ENCODE data around the gene CUTC. TPM values are rescaled to one million over a fixed set of nuclear protein-coding genes. Genes with fewer than 3 reads are reported as not detected.

CUTC gene
- total RNA-seq, 1 donor from 2014 or later: 13.0 TPM

DNA sequence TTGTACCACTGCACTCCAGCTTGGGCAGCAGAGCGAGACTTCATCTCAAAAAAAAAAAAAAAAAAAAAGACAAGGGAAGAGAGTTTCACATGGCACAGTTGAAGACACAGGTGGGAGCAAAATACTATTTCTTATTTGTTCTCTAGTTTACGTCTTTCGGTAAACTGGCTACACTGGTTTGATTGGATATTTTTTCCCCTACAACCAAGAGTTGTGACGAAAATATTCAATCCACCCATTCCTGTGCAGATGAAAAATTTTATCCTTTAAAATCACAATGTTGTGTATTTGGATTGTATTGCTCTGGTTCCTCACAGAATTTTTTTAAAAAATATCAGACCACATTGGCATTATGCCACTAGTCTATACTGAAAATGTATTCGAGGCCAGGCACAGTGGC lies 35.9 kb downstream of the CUTC start:
- Mint-ChIP-seq H3K36me3 (ENCODE audit: insufficient read depth) (peaks cover 6% of the 10 kb centered on the region), H3K4me1 (ENCODE audit: low read depth) (no peaks in the 10 kb centered on the region), H3K27me3 (no peaks in the 10 kb centered on the region), H3K27ac (no peak overlapping the region), H3K9me3 (ENCODE audit: low read depth) (peaks cover 3% of the 10 kb centered on the region), H3K4me3 (ENCODE audit: low read depth) (no peak overlapping the region)
- DNase-seq (ENCODE audit: low spot score, unreplicated experiment): no peak
- TF ChIP-seq, protein P1, sequence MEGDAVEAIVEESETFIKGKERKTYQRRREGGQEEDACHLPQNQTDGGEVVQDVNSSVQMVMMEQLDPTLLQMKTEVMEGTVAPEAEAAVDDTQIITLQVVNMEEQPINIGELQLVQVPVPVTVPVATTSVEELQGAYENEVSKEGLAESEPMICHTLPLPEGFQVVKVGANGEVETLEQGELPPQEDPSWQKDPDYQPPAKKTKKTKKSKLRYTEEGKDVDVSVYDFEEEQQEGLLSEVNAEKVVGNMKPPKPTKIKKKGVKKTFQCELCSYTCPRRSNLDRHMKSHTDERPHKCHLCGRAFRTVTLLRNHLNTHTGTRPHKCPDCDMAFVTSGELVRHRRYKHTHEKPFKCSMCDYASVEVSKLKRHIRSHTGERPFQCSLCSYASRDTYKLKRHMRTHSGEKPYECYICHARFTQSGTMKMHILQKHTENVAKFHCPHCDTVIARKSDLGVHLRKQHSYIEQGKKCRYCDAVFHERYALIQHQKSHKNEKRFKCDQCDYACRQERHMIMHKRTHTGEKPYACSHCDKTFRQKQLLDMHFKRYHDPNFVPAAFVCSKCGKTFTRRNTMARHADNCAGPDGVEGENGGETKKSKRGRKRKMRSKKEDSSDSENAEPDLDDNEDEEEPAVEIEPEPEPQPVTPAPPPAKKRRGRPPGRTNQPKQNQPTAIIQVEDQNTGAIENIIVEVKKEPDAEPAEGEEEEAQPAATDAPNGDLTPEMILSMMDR (IDR thresholded peaks at IDR 0.05; ENCODE audit: unreplicated experiment): no peak

- Mint-ChIP-seq H3K9me3 (ENCODE audit: low read depth) (no peaks in the 10 kb centered on the region), H3K4me1 (ENCODE audit: low read depth) (no peaks in the 10 kb centered on the region), H3K36me3 (ENCODE audit: insufficient read depth) (peaks cover 4% of the 10 kb centered on the region), H3K27me3 (no peaks in the 10 kb centered on the region), H3K27ac (no peak overlapping the region), H3K4me3 (ENCODE audit: low read depth) (no peak overlapping the region)
- no peak for DNase-seq (ENCODE audit: low spot score, unreplicated experiment)
- TF ChIP-seq, protein P1 (IDR thresholded peaks at IDR 0.05; ENCODE audit: unreplicated experiment): no peak
Measured at GRCh38 chr10:99768556-99768955, 36.5 kb downstream of the CUTC start.

DNA sequence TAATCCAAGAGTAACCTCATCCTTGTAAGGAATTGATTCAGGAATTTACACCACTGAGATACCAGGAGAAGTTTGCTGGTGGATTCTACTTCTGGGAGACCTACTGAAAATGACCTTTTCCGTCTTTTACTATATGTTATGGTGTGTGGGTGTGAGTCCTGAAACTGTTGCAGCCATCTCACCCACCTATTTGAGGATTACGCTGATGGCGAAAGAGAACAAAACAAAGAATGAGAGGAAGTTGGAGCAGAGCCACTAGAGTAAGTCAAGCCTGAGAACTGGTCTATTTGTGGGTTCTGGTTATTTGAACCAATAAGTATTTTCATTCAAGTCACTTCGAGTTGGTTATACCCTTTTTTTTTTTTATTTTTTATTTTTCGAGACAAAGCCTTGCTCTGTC lies 37.7 kb downstream of the CUTC start:
- Mint-ChIP-seq H3K4me3 (ENCODE audit: low read depth) (no peak overlapping the region), H3K4me1 (ENCODE audit: low read depth) (no peaks in the 10 kb centered on the region), H3K27ac (no peak overlapping the region), H3K36me3 (ENCODE audit: insufficient read depth) (no peaks in the 10 kb centered on the region), H3K27me3 (no peaks in the 10 kb centered on the region), H3K9me3 (ENCODE audit: low read depth) (no peaks in the 10 kb centered on the region)
- TF ChIP-seq, protein P1 (IDR thresholded peaks at IDR 0.05; ENCODE audit: unreplicated experiment): no peak
- no peak for DNase-seq (ENCODE audit: low spot score, unreplicated experiment)

- DNase-seq (ENCODE audit: low spot score, unreplicated experiment): no peak
- Mint-ChIP-seq H3K27ac (no peak overlapping the region), H3K9me3 (ENCODE audit: low read depth) (no peaks in the 10 kb centered on the region), H3K36me3 (ENCODE audit: insufficient read depth) (no peaks in the 10 kb centered on the region), H3K4me1 (ENCODE audit: low read depth) (no peaks in the 10 kb centered on the region), H3K27me3 (no peaks in the 10 kb centered on the region), H3K4me3 (ENCODE audit: low read depth) (no peak overlapping the region)
- TF ChIP-seq, protein P1 (IDR thresholded peaks at IDR 0.05; ENCODE audit: unreplicated experiment): no peak
Measured at GRCh38 chr10:99770408-99771045, 38.5 kb downstream of the CUTC start.

DNA sequence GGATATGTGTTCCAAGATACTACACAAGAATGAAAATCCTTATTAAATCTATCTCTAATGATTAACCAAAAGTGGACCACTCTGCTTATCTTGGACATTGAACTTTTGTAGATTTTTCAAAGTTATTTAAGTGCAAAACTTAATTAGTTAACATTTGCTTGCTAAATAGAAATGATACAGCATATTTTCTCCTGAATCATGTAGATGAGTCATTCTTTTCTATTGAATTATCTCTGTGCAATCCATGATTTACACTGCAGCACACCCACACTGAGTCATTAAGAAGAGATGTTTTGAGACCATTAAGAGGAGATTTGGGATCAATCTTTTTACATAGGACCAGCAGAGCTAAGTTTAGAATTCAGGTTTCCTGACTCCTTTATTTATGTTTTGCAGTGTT lies 43.8 kb downstream of the CUTC start:
- H3K4me1 Mint-ChIP-seq (ENCODE audit: low read depth): peaks cover 3% of the 10 kb centered on the region
- no peaks in the 10 kb centered on the region for H3K27me3 Mint-ChIP-seq
- no peak overlapping the region for H3K4me3 Mint-ChIP-seq (ENCODE audit: low read depth)

More for the DNA sequence above, 43.8 kb downstream of the CUTC start:
- DNase-seq (ENCODE audit: low spot score, unreplicated experiment): no peak
- TF ChIP-seq, protein P1 (IDR thresholded peaks at IDR 0.05; ENCODE audit: unreplicated experiment): no peak
- H3K27ac Mint-ChIP-seq: no peak overlapping the region
- H3K36me3 Mint-ChIP-seq (ENCODE audit: insufficient read depth): no peaks in the 10 kb centered on the region
- no peaks in the 10 kb centered on the region for H3K9me3 Mint-ChIP-seq (ENCODE audit: low read depth)
